Loucy (cell line): Measurements from ENCODE around the gene RAB1A.

ENCODE experiments used
- H2AFZ ChIP-seq: fragments of 200-600 bp; sonication (generic); 2 replicates; pipeline ENCODE4 v1.6.0; 2016; ENCODE audit warnings: antibody characterized with exemption, mild to moderate bottlenecking, low read length, moderate library complexity
- H3F3A ChIP-seq: fragments of 200-600 bp; 2 replicates; pipeline ENCODE4 v1.6.0; 2016; ENCODE audit warnings: antibody characterized with exemption, low read depth, mild to moderate bottlenecking
- H3K27me3 ChIP-seq: fragments of 200-600 bp; sonication (generic); 2 replicates; pipeline ENCODE4 v1.6.1; 2014; ENCODE audit warnings: low read length, mild to moderate bottlenecking; ENCODE audit not compliant: insufficient read depth, poor library complexity, severe bottlenecking
- H3K36me3 ChIP-seq: fragments of 200-600 bp; sonication (generic); 2 replicates; pipeline ENCODE4 v1.6.1; 2016; ENCODE audit warnings: low read length; ENCODE audit not compliant: insufficient read depth
- H3K4me1 ChIP-seq: fragments of 200-600 bp; sonication (generic); 2 replicates; pipeline ENCODE4 v1.5.1; 2014; ENCODE audit warnings: low read length, mild to moderate bottlenecking; ENCODE audit not compliant: insufficient read depth, poor library complexity, severe bottlenecking
- H3K4me2 ChIP-seq: fragments of 200-600 bp; sonication (generic); 2 replicates; pipeline ENCODE4 v1.6.0; 2014; ENCODE audit warnings: antibody characterized with exemption, low read length, low read depth, mild to moderate bottlenecking; ENCODE audit not compliant: poor library complexity, severe bottlenecking
- H3K4me3 ChIP-seq: fragments of 200-600 bp; sonication (generic); 2 replicates; pipeline ENCODE4 v1.5.1; 2014; ENCODE audit warnings: low read length, mild to moderate bottlenecking, mixed read lengths; ENCODE audit not compliant: poor library complexity, severe bottlenecking
- H3K79me2 ChIP-seq: fragments of 200-600 bp; sonication (generic); 2 replicates; pipeline ENCODE4 v1.6.1; 2014; ENCODE audit warnings: low read length; ENCODE audit not compliant: insufficient read depth
- H3K9ac ChIP-seq: fragments of 200-600 bp; sonication (generic); 2 replicates; pipeline ENCODE4 v1.6.0; 2014; ENCODE audit warnings: mild to moderate bottlenecking, low read depth, low read length, moderate library complexity; ENCODE audit not compliant: poor library complexity, severe bottlenecking
- H3K9me2 ChIP-seq: fragments of 200-600 bp; sonication (generic); replicated peaks from 2 replicates; pipeline ENCODE4 v1.6.1; 2016; ENCODE audit warnings: low read depth, low read length, mixed read lengths
- H3K9me3 ChIP-seq: fragments of 200-600 bp; sonication (generic); 2 replicates; pipeline ENCODE4 v1.6.1; 2014; ENCODE audit warnings: mild to moderate bottlenecking, antibody characterized with exemption, low read length, low read depth; ENCODE audit not compliant: insufficient read depth
- H4K20me1 ChIP-seq: fragments of 200-600 bp; sonication (generic); 2 replicates; pipeline ENCODE4 v1.6.0; 2014; ENCODE audit warnings: antibody characterized with exemption, low read length, mild to moderate bottlenecking; ENCODE audit not compliant: insufficient read depth, poor library complexity, severe bottlenecking
- CTCF ChIP-seq: fragments of 200-600 bp; sonication (generic); conservative IDR thresholded peaks from 2 replicates; pipeline ENCODE4 v1.5.1; 2014; ENCODE audit warnings: mild to moderate bottlenecking, antibody characterized with exemption, low read length
- EZH2phosphoT487 ChIP-seq: fragments of 200-600 bp; IDR thresholded peaks from 2 replicates; pipeline ENCODE4 v1.6.1; 2018; ENCODE audit warnings: antibody characterized with exemption, mild to moderate bottlenecking, moderate library complexity, borderline replicate concordance

Gene RAB1A

GRCh38 chr2:65064728-65065552, 65.0 kb downstream of the RAB1A start:
- Histone ChIP-seq H3K4me1 (peaks cover 5% of the 10 kb centered on the region), H3K9me3 (no peaks in the 10 kb centered on the region), H3K36me3 (peaks cover 4% of the 10 kb centered on the region; the same call in 1 of the 2 replicates), H3K9me2 (no peaks in the 10 kb centered on the region), H3K9ac (peak overlapping the region; percentile 9), H3K4me3 (no peak overlapping the region), H3K27me3 (no peaks in the 10 kb centered on the region), H2AFZ (no peak overlapping the region), H3F3A (no peaks in the 10 kb centered on the region), H3K4me2 (no peak overlapping the region), H4K20me1 (no peaks in the 10 kb centered on the region), H3K79me2 (peaks cover 12% of the 10 kb centered on the region; the same call in 1 of the 2 replicates)
- TF ChIP-seq CTCF (peak; percentile 86), EZH2phosphoT487 (no peak)

DNA sequence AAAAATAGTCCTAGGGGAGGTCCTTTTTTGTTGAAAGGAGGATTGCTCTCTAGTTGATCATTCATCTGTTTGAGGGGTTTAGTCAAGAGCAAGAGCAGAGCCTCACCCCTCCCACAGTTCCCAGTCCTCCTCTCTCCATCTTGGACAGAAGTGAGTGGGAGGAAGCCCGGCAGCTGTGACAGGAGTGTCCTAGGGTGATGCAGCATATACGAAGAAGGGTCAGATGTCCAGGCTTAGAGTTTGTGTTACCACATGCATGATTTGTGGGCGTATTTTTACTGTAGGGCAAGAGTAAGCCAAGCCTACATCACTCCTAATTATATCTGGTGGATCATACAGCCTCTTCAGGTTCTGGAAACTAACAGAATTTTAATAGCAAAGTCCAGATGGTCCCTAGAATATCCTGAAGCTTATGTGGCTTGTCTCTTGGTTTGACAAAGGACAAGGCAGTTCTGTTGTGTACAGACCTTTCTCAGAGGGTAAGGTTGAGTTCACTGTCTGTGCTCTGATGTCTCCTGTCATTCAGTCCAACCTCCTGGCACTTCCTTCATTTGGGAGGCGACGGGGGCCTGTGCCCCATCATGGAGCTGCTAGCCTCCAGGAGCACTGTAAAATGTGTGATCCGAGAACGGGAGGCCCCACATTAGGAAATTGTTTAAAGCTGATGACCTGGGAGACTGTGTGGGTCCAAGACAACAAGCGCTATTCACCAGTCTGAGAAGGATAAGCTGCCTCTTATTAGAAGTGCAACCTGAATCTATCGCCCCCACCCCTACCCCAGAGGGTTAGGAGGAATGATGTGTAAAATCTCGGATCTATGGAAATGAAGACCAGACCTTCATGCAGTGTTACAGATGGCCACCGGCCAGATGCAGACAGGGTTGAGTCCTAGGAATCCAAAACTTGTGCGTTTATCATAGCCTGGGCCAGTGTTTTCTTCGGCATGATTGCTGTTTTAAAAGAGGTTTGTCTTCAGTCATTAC, 66.8 kb downstream of the RAB1A start:
- no peak overlapping the region for H3K4me2 ChIP-seq
- no peak overlapping the region for H3K4me3 ChIP-seq
- H3K9ac ChIP-seq = no peak overlapping the region
- H3K27me3 ChIP-seq = no peaks in the 10 kb centered on the region
- H3K9me3 ChIP-seq = no peaks in the 10 kb centered on the region
- H4K20me1 ChIP-seq = peaks cover 1% of the 10 kb centered on the region
- no peaks in the 10 kb centered on the region for H3F3A ChIP-seq
- no peaks in the 10 kb centered on the region for H3K36me3 ChIP-seq
- TF ChIP-seq EZH2phosphoT487 (no peak), CTCF (no peak)
- peaks cover 20% of the 10 kb centered on the region for H3K4me1 ChIP-seq
- peaks cover 27% of the 10 kb centered on the region; the same call in 1 of the 2 replicates for H3K79me2 ChIP-seq
- no peaks in the 10 kb centered on the region for H3K9me2 ChIP-seq
- no peak overlapping the region for H2AFZ ChIP-seq

DNA sequence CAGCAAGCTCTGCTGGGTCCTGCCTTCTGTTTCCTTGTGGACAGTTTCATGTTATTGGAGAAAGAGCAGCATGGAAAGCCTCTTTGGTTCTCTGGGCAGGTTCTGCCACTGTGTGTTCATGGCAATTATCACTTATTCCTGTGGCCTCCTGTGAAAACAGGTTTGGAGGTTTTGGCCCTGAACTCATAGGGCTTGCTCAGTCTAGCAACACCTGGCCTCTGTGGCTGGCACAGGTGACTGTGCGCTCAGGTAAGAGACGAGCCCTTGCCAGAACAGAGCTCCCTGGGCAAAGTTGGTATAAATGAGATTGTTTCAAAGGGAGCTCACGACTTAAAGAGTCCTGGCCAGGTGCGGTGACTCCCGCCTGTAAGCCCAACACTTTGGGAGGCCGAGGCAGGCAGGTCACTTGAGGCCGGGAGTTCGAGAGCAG, 68.0 kb downstream of the RAB1A start:
- peaks cover 39% of the 10 kb centered on the region for H3K79me2 ChIP-seq
- no peak overlapping the region for H2AFZ ChIP-seq
- H3K27me3 ChIP-seq = no peaks in the 10 kb centered on the region
- peaks cover 32% of the 10 kb centered on the region for H3K4me1 ChIP-seq
- no peaks in the 10 kb centered on the region for H3F3A ChIP-seq
- H3K9me2 ChIP-seq = no peaks in the 10 kb centered on the region
- no peaks in the 10 kb centered on the region for H3K36me3 ChIP-seq
- no peak for TF ChIP-seq CTCF
- TF ChIP-seq EZH2phosphoT487 = no peak
- H3K9me3 ChIP-seq = no peaks in the 10 kb centered on the region
- no peak overlapping the region for H3K4me2 ChIP-seq
- peaks cover 9% of the 10 kb centered on the region for H4K20me1 ChIP-seq
- H3K4me3 ChIP-seq = no peak overlapping the region
- no peak overlapping the region for H3K9ac ChIP-seq
